Nephron progenitor cell (in vitro differentiated cells): ENCODE measurements around the gene CXCR4.

Experiments used
- DNase-seq: peaks from one replicate; pipeline ENCODE4 v3.0.0; 2021
- H3K27ac Mint-ChIP-seq: 2 replicates; pipeline ENCODE4 v1.8.0; 2021; ENCODE audit warnings: mild to moderate bottlenecking, moderate library complexity, mixed read lengths
- H3K27me3 Mint-ChIP-seq: 2 replicates; pipeline ENCODE4 v1.8.0; 2021; ENCODE audit warnings: mild to moderate bottlenecking, low read depth, mixed read lengths; ENCODE audit not compliant: poor library complexity
- H3K36me3 Mint-ChIP-seq: 2 replicates; pipeline ENCODE4 v1.8.0; 2021; ENCODE audit warnings: low read depth, mixed read lengths
- H3K4me1 Mint-ChIP-seq: 2 replicates; pipeline ENCODE4 v1.8.0; 2021; ENCODE audit warnings: mixed read lengths
- H3K4me3 Mint-ChIP-seq: 2 replicates; pipeline ENCODE4 v1.8.0; 2021; ENCODE audit warnings: mild to moderate bottlenecking, moderate library complexity, mixed read lengths
- H3K9me3 Mint-ChIP-seq: 2 replicates; pipeline ENCODE4 v1.8.0; 2021; ENCODE audit warnings: mild to moderate bottlenecking, moderate library complexity, mixed read lengths
- CTCF ChIP-seq: fragments of 200-600 bp; sonication (generic); IDR thresholded peaks from 2 replicates; pipeline ENCODE4 v1.5.0; 2021; ENCODE audit warnings: antibody characterized with exemption

The CXCR4 gene

GRCh38 chr2:136065384-136065783 is 52.6 kb downstream of the CXCR4 start:
- Mint-ChIP-seq H3K36me3 (no peaks in the 10 kb centered on the region), H3K9me3 (peaks cover 9% of the 10 kb centered on the region), H3K4me1 (peaks cover 73% of the 10 kb centered on the region), H3K4me3 (peak overlapping the region; percentile 19), H3K27ac (no peak overlapping the region), H3K27me3 (peaks cover 3% of the 10 kb centered on the region)
- no peak for DNase-seq
- no peak for TF ChIP-seq CTCF
